T-helper 2 cell treated with Interferon-gamma antibody and Interleukin-4, amounts not matched to agents 5 μg/mL and 100 μg/mL, for 36 hours (primary cell): ENCODE measurements around the gene TSPAN10.

Experiments used
- DNase-seq: peaks from one replicate; pipeline ENCODE4 v3.0.0; 2021; ENCODE audit warnings: low spot score
- H3K27ac Mint-ChIP-seq: one replicate; pipeline ENCODE4 v1.8.0; 2021; ENCODE audit warnings: mild to moderate bottlenecking, mixed read lengths
- H3K27me3 Mint-ChIP-seq: one replicate; pipeline ENCODE4 v1.8.0; 2021; ENCODE audit warnings: low read depth, mixed read lengths
- H3K36me3 Mint-ChIP-seq: one replicate; pipeline ENCODE4 v1.8.0; 2021; ENCODE audit warnings: low read depth, mixed read lengths
- H3K4me1 Mint-ChIP-seq: one replicate; pipeline ENCODE4 v1.8.0; 2021; ENCODE audit warnings: low read depth, mixed read lengths
- H3K4me3 Mint-ChIP-seq: one replicate; pipeline ENCODE4 v1.8.0; 2022; ENCODE audit warnings: mild to moderate bottlenecking, moderate library complexity, mixed read lengths
- H3K9me3 Mint-ChIP-seq: one replicate; pipeline ENCODE4 v1.8.0; 2021; ENCODE audit warnings: mixed read lengths

The TSPAN10 gene

GRCh38 chr17:81681672-81682071, 44.7 kb downstream of the TSPAN10 start:
- peaks cover 19% of the 10 kb centered on the region for H3K36me3 Mint-ChIP-seq
- H3K9me3 Mint-ChIP-seq = no peaks in the 10 kb centered on the region
- H3K4me3 Mint-ChIP-seq = peak overlapping the region; percentile 12
- peaks cover 17% of the 10 kb centered on the region for H3K4me1 Mint-ChIP-seq
- peaks cover 2% of the 10 kb centered on the region for H3K27me3 Mint-ChIP-seq
- no peak for DNase-seq
- no peak overlapping the region for H3K27ac Mint-ChIP-seq

GRCh38 chr17:81682565-81683207, 45.7 kb downstream of the TSPAN10 start:
- peak overlapping the region; percentile 92 for H3K4me3 Mint-ChIP-seq
- no peaks in the 10 kb centered on the region for H3K9me3 Mint-ChIP-seq
- H3K36me3 Mint-ChIP-seq = peaks cover 28% of the 10 kb centered on the region
- H3K4me1 Mint-ChIP-seq = peaks cover 17% of the 10 kb centered on the region
- peak overlapping the region; percentile 26 for H3K27ac Mint-ChIP-seq
- H3K27me3 Mint-ChIP-seq = peaks cover 2% of the 10 kb centered on the region
- no peak for DNase-seq

GRCh38 chr17:81683208-81683583, 46.2 kb downstream of the TSPAN10 start:
- H3K4me3 Mint-ChIP-seq = peak overlapping the region; percentile 92

GRCh38 chr17:81683584-81684441, 46.8 kb downstream of the TSPAN10 start, which contains the start of the genes ARL16 and HGS:
TSS of gene ARL16 (minus strand) at chr17:81683797. CDS start at chr17:81683753, 44 bp downstream.
TSS of gene HGS (plus strand) at chr17:81684011. CDS start at chr17:81684067, 56 bp downstream.
- Mint-ChIP-seq H3K27me3 (peaks cover 2% of the 10 kb centered on the region), H3K36me3 (peaks cover 31% of the 10 kb centered on the region), H3K4me3 (peak within 1 kb of the TSS; percentile 92), H3K27ac (peak within 1 kb of the TSS; percentile 92), H3K4me1 (peaks cover 17% of the 10 kb centered on the region), H3K9me3 (no peaks in the 10 kb centered on the region)
- DNase-seq = peak; percentile 98

More at GRCh38 chr17:81683208-81683583, 46.2 kb downstream of the TSPAN10 start:
- Mint-ChIP-seq H3K36me3 (peaks cover 29% of the 10 kb centered on the region), H3K27me3 (peaks cover 2% of the 10 kb centered on the region), H3K9me3 (no peaks in the 10 kb centered on the region), H3K4me1 (peaks cover 17% of the 10 kb centered on the region), H3K27ac (peak overlapping the region; percentile 26)
- DNase-seq = no peak

DNA sequence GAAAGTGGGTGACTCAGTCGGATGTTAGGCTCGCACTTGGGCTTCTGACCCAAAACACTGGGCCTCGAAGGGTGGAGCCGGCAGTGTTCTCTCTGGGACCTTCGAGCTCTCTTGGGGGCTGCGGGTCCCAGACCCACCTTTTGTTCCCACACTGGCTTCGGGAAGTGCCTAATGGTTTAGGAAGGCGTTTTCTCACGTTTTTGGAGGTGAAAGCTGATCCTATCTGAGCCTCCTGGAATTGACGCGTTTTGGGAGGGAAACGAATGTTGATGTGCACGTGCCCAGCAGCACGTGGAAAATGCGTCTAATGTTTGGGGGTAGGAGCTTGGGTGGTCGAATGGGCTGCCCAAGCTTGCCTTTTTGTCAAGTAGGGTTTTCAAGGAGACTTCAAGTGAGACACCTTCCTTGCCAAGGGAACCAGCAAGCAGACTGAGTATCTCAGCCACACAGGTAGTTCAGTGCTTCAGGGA, 47.5 kb downstream of the TSPAN10 start:
- Mint-ChIP-seq H3K27me3 (peaks cover 2% of the 10 kb centered on the region), H3K4me3 (peak overlapping the region; percentile 90), H3K27ac (peak overlapping the region; percentile 70), H3K4me1 (peaks cover 17% of the 10 kb centered on the region), H3K9me3 (no peaks in the 10 kb centered on the region), H3K36me3 (peaks cover 38% of the 10 kb centered on the region)
- no peak for DNase-seq

DNA sequence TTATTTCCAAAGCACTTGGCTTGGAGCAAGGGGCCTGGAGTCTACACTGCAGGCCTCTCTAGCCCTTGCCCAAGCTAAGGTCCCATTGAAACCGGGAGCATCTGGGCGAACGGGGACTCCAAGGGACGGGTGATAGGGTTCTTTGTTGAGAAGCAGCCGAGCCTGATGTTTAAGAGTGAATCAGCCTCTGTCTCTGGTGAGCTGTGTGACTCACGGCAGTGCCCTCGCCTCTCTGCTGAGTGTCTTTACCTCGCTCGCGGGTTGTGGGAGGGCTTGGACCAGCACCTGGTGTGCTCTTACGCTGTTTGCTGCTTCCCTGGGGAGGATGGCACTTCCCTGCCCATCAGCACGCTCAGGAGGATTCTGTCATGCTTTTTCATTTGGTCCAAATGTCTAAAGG, 48.1 kb downstream of the TSPAN10 start:
- H3K36me3 Mint-ChIP-seq = peaks cover 44% of the 10 kb centered on the region
- H3K9me3 Mint-ChIP-seq = no peaks in the 10 kb centered on the region
- peaks cover 2% of the 10 kb centered on the region for H3K27me3 Mint-ChIP-seq
- peaks cover 17% of the 10 kb centered on the region for H3K4me1 Mint-ChIP-seq
- H3K27ac Mint-ChIP-seq = peak overlapping the region; percentile 70
- H3K4me3 Mint-ChIP-seq = peak overlapping the region; percentile 90
- DNase-seq = no peak

DNA sequence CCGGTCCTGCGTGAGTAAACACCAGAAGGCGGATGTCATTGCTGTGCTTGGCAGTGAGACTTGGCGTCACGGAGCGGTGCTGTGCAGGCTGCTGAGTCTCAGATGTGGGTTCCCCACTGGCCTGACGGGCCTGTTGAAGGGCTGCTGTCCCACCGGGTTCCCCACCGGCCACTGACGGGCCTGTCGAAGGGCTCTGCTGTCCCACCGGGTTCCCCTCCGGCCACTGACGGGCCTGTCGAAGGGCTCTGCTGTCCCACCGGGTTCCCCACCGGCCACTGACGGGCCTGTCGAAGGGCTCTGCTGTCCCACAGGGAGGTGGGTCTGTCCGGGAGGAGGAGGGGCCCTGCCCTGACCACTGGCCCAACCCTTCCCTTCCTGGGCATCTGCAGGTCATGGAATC, 49.6 kb downstream of the TSPAN10 start:
- Mint-ChIP-seq H3K27me3 (peaks cover 2% of the 10 kb centered on the region), H3K36me3 (peaks cover 49% of the 10 kb centered on the region), H3K4me1 (peaks cover 17% of the 10 kb centered on the region), H3K27ac (no peak overlapping the region), H3K4me3 (no peak overlapping the region), H3K9me3 (no peaks in the 10 kb centered on the region)
- DNase-seq = no peak

DNA sequence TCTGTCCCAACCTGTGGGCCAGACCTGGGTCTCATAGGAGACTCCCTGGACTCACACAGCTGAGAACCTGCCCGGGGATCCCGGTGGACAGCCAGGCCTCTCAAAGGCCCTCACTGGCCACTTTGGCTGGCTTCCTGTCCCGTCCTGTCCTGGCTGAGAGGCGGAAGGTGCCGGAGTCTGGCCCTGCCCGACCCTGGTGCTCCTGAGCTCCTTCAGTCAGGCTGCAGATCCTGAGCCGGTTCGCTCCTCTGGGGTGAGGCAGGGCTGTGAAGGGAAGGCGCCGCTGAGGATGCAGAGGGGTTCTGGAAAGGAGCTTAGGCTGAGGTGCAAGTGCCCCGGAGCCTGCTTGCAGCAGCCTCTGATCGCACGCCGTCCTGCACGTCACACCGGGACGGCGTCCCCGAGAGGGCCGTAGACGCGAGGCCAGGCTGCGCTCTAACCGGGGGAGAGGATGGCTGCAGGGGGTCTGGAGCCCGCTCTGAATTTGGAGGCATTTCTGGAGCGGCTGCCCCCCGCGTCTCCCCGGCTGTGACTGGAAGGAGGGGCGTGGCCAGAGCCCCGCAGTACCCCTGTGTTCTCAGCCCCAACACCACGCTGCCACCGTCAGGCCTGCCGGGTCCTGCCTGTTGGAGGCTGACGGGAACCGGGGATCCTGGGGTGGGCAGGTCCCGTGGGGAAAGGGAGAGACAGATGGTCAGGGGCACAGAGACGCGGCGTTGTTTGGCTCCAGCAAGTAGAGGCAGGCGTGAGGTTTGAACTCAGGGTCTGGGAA, 51.0 kb downstream of the TSPAN10 start:
- Mint-ChIP-seq H3K36me3 (peaks cover 56% of the 10 kb centered on the region), H3K27me3 (peaks cover 2% of the 10 kb centered on the region), H3K4me3 (peak overlapping the region; percentile 21), H3K27ac (no peak overlapping the region), H3K4me1 (peaks cover 10% of the 10 kb centered on the region), H3K9me3 (no peaks in the 10 kb centered on the region)
- no peak for DNase-seq

DNA sequence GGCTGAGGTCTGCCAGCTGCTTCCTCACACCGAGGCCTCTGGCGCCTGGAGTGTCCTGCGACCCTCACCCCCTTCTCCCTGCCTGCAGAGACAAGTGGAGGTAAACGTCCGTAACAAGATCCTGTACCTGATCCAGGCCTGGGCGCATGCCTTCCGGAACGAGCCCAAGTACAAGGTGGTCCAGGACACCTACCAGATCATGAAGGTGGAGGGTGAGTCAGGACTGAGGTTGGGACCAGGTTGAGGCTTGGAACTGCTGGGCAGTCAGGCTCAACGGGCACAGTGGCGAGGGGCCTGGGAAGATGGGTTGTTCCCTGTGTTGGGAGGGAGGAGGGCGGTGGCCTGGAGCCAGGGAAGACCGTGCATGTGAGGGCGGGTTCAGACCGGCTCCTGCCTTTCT, 51.6 kb downstream of the TSPAN10 start:
- Mint-ChIP-seq H3K27ac (no peak overlapping the region), H3K27me3 (peaks cover 2% of the 10 kb centered on the region), H3K4me3 (no peak overlapping the region), H3K9me3 (no peaks in the 10 kb centered on the region), H3K4me1 (peaks cover 9% of the 10 kb centered on the region), H3K36me3 (peaks cover 55% of the 10 kb centered on the region)
- no peak for DNase-seq

GRCh38 chr17:81690066-81690465, 53.1 kb downstream of the TSPAN10 start:
- no peak overlapping the region for H3K27ac Mint-ChIP-seq
- H3K27me3 Mint-ChIP-seq = no peaks in the 10 kb centered on the region
- peaks cover 4% of the 10 kb centered on the region for H3K4me1 Mint-ChIP-seq
- H3K36me3 Mint-ChIP-seq = peaks cover 48% of the 10 kb centered on the region
- no peak overlapping the region for H3K4me3 Mint-ChIP-seq
- H3K9me3 Mint-ChIP-seq = no peaks in the 10 kb centered on the region
- no peak for DNase-seq

DNA sequence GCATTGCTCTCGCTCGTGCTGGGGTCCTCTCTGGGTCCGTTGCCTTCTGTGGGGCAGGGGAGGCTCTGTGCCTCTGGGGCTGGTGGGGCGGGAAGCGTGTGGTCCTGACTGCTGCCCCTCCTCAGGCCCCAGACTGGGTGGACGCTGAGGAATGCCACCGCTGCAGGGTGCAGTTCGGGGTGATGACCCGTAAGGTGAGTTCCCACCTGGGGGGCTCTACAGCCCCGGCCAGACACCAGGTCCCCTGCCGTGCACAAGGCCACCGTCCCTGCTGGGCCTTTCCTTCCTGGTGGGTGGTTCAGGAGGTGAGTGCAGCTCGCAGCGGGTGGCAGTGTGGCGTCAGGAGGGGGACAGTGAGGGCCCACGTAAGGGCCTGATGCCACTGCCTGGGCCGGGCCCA, 53.6 kb downstream of the TSPAN10 start:
- Mint-ChIP-seq H3K4me1 (no peaks in the 10 kb centered on the region), H3K27me3 (no peaks in the 10 kb centered on the region), H3K36me3 (peaks cover 46% of the 10 kb centered on the region), H3K27ac (no peak overlapping the region), H3K9me3 (no peaks in the 10 kb centered on the region), H3K4me3 (no peak overlapping the region)
- DNase-seq = no peak

DNA sequence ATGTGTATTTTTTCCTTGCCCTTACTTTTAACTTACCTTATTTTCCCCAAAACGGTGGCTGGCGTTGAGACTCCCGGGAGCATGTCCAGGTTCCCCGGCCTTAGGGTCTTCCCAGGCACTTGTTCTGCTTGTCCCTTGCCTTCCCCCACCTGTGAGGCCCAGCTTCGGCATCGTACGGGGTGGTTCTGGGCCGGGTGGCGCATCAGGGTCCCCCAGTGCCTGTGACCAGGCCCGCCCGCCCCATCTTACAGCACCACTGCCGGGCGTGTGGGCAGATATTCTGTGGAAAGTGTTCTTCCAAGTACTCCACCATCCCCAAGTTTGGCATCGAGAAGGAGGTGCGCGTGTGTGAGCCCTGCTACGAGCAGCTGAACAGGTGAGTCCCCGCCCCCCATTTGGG, 54.2 kb downstream of the TSPAN10 start:
- Mint-ChIP-seq H3K4me1 (no peaks in the 10 kb centered on the region), H3K4me3 (no peak overlapping the region), H3K27me3 (no peaks in the 10 kb centered on the region), H3K27ac (no peak overlapping the region), H3K36me3 (peaks cover 47% of the 10 kb centered on the region), H3K9me3 (no peaks in the 10 kb centered on the region)
- no peak for DNase-seq

- H3K9me3 Mint-ChIP-seq = no peaks in the 10 kb centered on the region
- no peaks in the 10 kb centered on the region for H3K4me1 Mint-ChIP-seq
- H3K27ac Mint-ChIP-seq = no peak overlapping the region
- H3K4me3 Mint-ChIP-seq = no peak overlapping the region
- H3K27me3 Mint-ChIP-seq = no peaks in the 10 kb centered on the region
- peaks cover 45% of the 10 kb centered on the region for H3K36me3 Mint-ChIP-seq
- no peak for DNase-seq
Measured at GRCh38 chr17:81691608-81692007, 54.6 kb downstream of the TSPAN10 start.
